HPDE6-E6E7 (cell line): Measurements from ENCODE around the gene KCNQ1.
"Not testable (repeated sequence)": the region's sequence is repeated elsewhere in the genome, so short reads cannot be mapped to it uniquely, and the experiment has no call there.

ENCODE experiments used
- DNase-seq: peaks from one replicate; pipeline ENCODE4 v3.0.0; 2011; ENCODE audit warnings: missing footprints; ENCODE audit errors: extremely low spot score

Gene KCNQ1

GRCh38 chr11:2472428-2473186 lies 27.8 kb downstream of the KCNQ1 start:
- DNase-seq = no peak

GRCh38 chr11:2473361-2474058 lies 28.7 kb downstream of the KCNQ1 start:
- DNase-seq = no peak

GRCh38 chr11:2474059-2474901 lies 29.5 kb downstream of the KCNQ1 start:
- DNase-seq = no peak

GRCh38 chr11:2475136-2475918 lies 30.5 kb downstream of the KCNQ1 start:
- no peak for DNase-seq

GRCh38 chr11:2477254-2477653 lies 32.4 kb downstream of the KCNQ1 start:
- DNase-seq = no peak

- no peak for DNase-seq
Observed at GRCh38 chr11:2477936-2478335, 33.1 kb downstream of the KCNQ1 start.

- not testable (repeated sequence) for DNase-seq
Observed at GRCh38 chr11:2480067-2480873, 35.5 kb downstream of the KCNQ1 start.

- no peak for DNase-seq
Observed at GRCh38 chr11:2480874-2481220, 36.0 kb downstream of the KCNQ1 start.

- DNase-seq = no peak
Observed at GRCh38 chr11:2481253-2481652, 36.4 kb downstream of the KCNQ1 start.

- DNase-seq = no peak
Observed at GRCh38 chr11:2482204-2482603, 37.4 kb downstream of the KCNQ1 start.

GRCh38 chr11:2482745-2483144 lies 37.9 kb downstream of the KCNQ1 start:
- DNase-seq = no peak

GRCh38 chr11:2483426-2483825 lies 38.6 kb downstream of the KCNQ1 start:
- no peak for DNase-seq

GRCh38 chr11:2484576-2485125 lies 39.8 kb downstream of the KCNQ1 start:
- no peak for DNase-seq

GRCh38 chr11:2488004-2488403 lies 43.2 kb downstream of the KCNQ1 start:
- DNase-seq = no peak

GRCh38 chr11:2489083-2489482 lies 44.3 kb downstream of the KCNQ1 start:
- no peak for DNase-seq

GRCh38 chr11:2497951-2498350 lies 53.1 kb downstream of the KCNQ1 start:
- DNase-seq = not testable (repeated sequence)

- DNase-seq = no peak
Observed at GRCh38 chr11:2498750-2499149, 53.9 kb downstream of the KCNQ1 start.

- DNase-seq = no peak
Observed at GRCh38 chr11:2507212-2507901, 62.5 kb downstream of the KCNQ1 start.

- no peak for DNase-seq
Observed at GRCh38 chr11:2507945-2508749, 63.3 kb downstream of the KCNQ1 start.
